Loucy (cell line): ENCODE data around the gene NRGN.

Experiments used
- H2AFZ ChIP-seq: fragments of 200-600 bp; sonication (generic); 2 replicates; pipeline ENCODE4 v1.6.0; 2016; ENCODE audit warnings: antibody characterized with exemption, mild to moderate bottlenecking, low read length, moderate library complexity
- H3F3A ChIP-seq: fragments of 200-600 bp; 2 replicates; pipeline ENCODE4 v1.6.0; 2016; ENCODE audit warnings: antibody characterized with exemption, low read depth, mild to moderate bottlenecking
- H3K27me3 ChIP-seq: fragments of 200-600 bp; sonication (generic); 2 replicates; pipeline ENCODE4 v1.6.1; 2014; ENCODE audit warnings: low read length, mild to moderate bottlenecking; ENCODE audit not compliant: insufficient read depth, poor library complexity, severe bottlenecking
- H3K36me3 ChIP-seq: fragments of 200-600 bp; sonication (generic); 2 replicates; pipeline ENCODE4 v1.6.1; 2016; ENCODE audit warnings: low read length; ENCODE audit not compliant: insufficient read depth
- H3K4me1 ChIP-seq: fragments of 200-600 bp; sonication (generic); 2 replicates; pipeline ENCODE4 v1.5.1; 2014; ENCODE audit warnings: low read length, mild to moderate bottlenecking; ENCODE audit not compliant: insufficient read depth, poor library complexity, severe bottlenecking
- H3K4me2 ChIP-seq: fragments of 200-600 bp; sonication (generic); 2 replicates; pipeline ENCODE4 v1.6.0; 2014; ENCODE audit warnings: antibody characterized with exemption, low read length, low read depth, mild to moderate bottlenecking; ENCODE audit not compliant: poor library complexity, severe bottlenecking
- H3K4me3 ChIP-seq: fragments of 200-600 bp; sonication (generic); 2 replicates; pipeline ENCODE4 v1.5.1; 2014; ENCODE audit warnings: low read length, mild to moderate bottlenecking, mixed read lengths; ENCODE audit not compliant: poor library complexity, severe bottlenecking
- H3K79me2 ChIP-seq: fragments of 200-600 bp; sonication (generic); 2 replicates; pipeline ENCODE4 v1.6.1; 2014; ENCODE audit warnings: low read length; ENCODE audit not compliant: insufficient read depth
- H3K9ac ChIP-seq: fragments of 200-600 bp; sonication (generic); 2 replicates; pipeline ENCODE4 v1.6.0; 2014; ENCODE audit warnings: mild to moderate bottlenecking, low read depth, low read length, moderate library complexity; ENCODE audit not compliant: poor library complexity, severe bottlenecking
- H3K9me2 ChIP-seq: fragments of 200-600 bp; sonication (generic); replicated peaks from 2 replicates; pipeline ENCODE4 v1.6.1; 2016; ENCODE audit warnings: low read depth, low read length, mixed read lengths
- H3K9me3 ChIP-seq: fragments of 200-600 bp; sonication (generic); 2 replicates; pipeline ENCODE4 v1.6.1; 2014; ENCODE audit warnings: mild to moderate bottlenecking, antibody characterized with exemption, low read length, low read depth; ENCODE audit not compliant: insufficient read depth
- H4K20me1 ChIP-seq: fragments of 200-600 bp; sonication (generic); 2 replicates; pipeline ENCODE4 v1.6.0; 2014; ENCODE audit warnings: antibody characterized with exemption, low read length, mild to moderate bottlenecking; ENCODE audit not compliant: insufficient read depth, poor library complexity, severe bottlenecking
- EZH2phosphoT487 ChIP-seq: fragments of 200-600 bp; IDR thresholded peaks from 2 replicates; pipeline ENCODE4 v1.6.1; 2018; ENCODE audit warnings: antibody characterized with exemption, mild to moderate bottlenecking, moderate library complexity, borderline replicate concordance
- TF ChIP-seq, protein P1 (sequence below): fragments of 200-600 bp; sonication (generic); conservative IDR thresholded peaks from 2 replicates; pipeline ENCODE4 v1.5.1; 2014; ENCODE audit warnings: mild to moderate bottlenecking, antibody characterized with exemption, low read length

NRGN gene

DNA sequence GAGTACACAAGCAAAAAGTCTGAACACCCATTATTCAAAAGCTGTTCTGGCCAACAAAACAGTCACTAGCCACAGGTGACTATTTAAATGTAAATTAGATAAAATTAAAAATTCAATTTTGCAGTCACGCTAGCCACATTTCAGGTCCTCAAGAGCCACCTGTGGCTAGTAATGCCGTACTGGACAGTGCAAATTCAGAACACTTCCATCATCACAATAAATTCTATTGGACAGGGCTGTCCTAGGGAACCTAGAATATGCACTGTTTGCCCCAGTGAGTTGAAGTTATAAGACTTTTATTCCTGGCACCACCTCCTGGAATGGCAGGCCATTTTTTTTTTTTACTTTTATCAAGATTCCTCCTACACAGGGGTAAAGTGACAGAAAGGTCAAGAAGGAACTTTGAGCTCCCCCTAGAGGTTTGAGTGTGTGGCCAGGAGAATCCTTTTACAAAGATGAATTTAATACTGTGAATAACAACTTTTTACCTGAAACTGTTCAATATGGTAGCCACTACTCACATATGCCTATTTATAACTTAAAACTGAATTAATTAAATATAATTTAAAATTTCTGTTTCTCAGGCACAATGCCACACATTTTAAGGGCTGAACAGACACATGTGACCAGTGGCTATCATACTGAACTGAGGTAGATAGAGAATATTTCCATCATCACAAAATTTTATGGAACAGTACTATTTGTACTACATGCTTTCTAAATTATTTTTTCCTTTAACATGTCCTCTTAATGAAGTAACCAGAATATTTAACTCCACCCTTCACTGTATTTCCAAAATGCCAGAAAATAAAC lies 53.9 kb downstream of the NRGN start:
- H3K9me3 ChIP-seq: no peaks in the 10 kb centered on the region
- no peak overlapping the region for H3K9ac ChIP-seq
- peaks cover 46% of the 10 kb centered on the region for H3K4me1 ChIP-seq
- peaks cover 54% of the 10 kb centered on the region for H4K20me1 ChIP-seq
- no peaks in the 10 kb centered on the region for H3K27me3 ChIP-seq
- H3K4me2 ChIP-seq: peak overlapping the region; percentile 38
- H3K9me2 ChIP-seq: no peaks in the 10 kb centered on the region
- peaks cover 6% of the 10 kb centered on the region; the same call in 1 of the 2 replicates for H3F3A ChIP-seq
- TF ChIP-seq, protein P1, sequence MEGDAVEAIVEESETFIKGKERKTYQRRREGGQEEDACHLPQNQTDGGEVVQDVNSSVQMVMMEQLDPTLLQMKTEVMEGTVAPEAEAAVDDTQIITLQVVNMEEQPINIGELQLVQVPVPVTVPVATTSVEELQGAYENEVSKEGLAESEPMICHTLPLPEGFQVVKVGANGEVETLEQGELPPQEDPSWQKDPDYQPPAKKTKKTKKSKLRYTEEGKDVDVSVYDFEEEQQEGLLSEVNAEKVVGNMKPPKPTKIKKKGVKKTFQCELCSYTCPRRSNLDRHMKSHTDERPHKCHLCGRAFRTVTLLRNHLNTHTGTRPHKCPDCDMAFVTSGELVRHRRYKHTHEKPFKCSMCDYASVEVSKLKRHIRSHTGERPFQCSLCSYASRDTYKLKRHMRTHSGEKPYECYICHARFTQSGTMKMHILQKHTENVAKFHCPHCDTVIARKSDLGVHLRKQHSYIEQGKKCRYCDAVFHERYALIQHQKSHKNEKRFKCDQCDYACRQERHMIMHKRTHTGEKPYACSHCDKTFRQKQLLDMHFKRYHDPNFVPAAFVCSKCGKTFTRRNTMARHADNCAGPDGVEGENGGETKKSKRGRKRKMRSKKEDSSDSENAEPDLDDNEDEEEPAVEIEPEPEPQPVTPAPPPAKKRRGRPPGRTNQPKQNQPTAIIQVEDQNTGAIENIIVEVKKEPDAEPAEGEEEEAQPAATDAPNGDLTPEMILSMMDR: peak; percentile 77
- TF ChIP-seq EZH2phosphoT487: no peak
- peaks cover 88% of the 10 kb centered on the region for H3K79me2 ChIP-seq
- no peak overlapping the region for H3K4me3 ChIP-seq
- H2AFZ ChIP-seq: no peak overlapping the region
- H3K36me3 ChIP-seq: no peaks in the 10 kb centered on the region

DNA sequence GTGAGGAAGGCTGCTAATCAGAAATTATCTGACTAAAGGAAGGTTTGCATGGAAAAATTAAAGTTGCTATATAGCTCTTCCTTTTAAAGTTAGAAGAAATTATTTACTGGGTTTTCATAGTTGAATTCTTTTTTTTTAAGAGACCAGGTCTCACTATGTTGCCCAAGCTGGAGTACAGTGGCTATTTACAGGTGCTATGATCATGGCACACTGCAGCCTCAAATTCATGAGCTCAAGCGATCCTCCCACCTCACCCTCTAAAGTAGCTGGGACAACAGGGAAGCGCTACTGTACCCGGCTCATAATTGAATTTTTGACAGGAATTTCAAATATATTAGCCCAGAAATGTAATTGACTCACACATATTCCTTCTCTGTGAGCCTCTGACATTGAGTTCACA lies 56.6 kb downstream of the NRGN start:
- Histone ChIP-seq H3K4me3 (peak overlapping the region; percentile 45), H3K4me1 (peaks cover 58% of the 10 kb centered on the region), H3K9me2 (no peaks in the 10 kb centered on the region), H3F3A (peaks cover 6% of the 10 kb centered on the region; the same call in 1 of the 2 replicates), H3K9me3 (no peaks in the 10 kb centered on the region), H3K4me2 (peak overlapping the region; percentile 99), H3K36me3 (no peaks in the 10 kb centered on the region), H4K20me1 (peaks cover 58% of the 10 kb centered on the region), H2AFZ (no peak overlapping the region), H3K79me2 (peaks cover 78% of the 10 kb centered on the region), H3K9ac (no peak overlapping the region), H3K27me3 (peaks cover 3% of the 10 kb centered on the region)
- TF ChIP-seq EZH2phosphoT487: no peak
